Activated CD4-positive, alpha-beta memory T cell treated with anti-CD3 and anti-CD28 coated beads, Interleukin-2, amount 10 ng/mL, durations not matched to agents 7 days and 5 days (primary cell): ENCODE measurements around the gene ARPC1A. TPM values are rescaled to one million over a fixed set of nuclear protein-coding genes. Genes with fewer than 3 reads are reported as not detected.
A peak's percentile ranks its signal among the peaks of the same experiment; 100 is the strongest.
"Not testable (repeated sequence)": the region's sequence is repeated elsewhere in the genome, so short reads cannot be mapped to it uniquely, and the experiment has no call there.

Experiments
- CTCF ChIA-PET: fragments of 350-600 bp; sonication (Branson Sonifier 250); formaldehyde crosslinking; loops from one replicate; lab custom pipeline; 2021; ENCODE audit warnings: antibody characterized with exemption, inconsistent platforms; lab: Charles Lee
- POLR2A ChIA-PET: fragments of 350-600 bp; sonication (Branson Sonifier 250); formaldehyde crosslinking; loops from one replicate; lab custom pipeline; 2021; ENCODE audit warnings: antibody characterized with exemption; lab: Charles Lee
- DNase-seq: peaks from one replicate; pipeline ENCODE4 v3.0.0-alpha.2; 2020
- H3K27ac Mint-ChIP-seq: one replicate; pipeline ENCODE4 v1.8.0; 2021; ENCODE audit warnings: mild to moderate bottlenecking, mixed read lengths
- H3K27me3 Mint-ChIP-seq: one replicate; pipeline ENCODE4 v1.8.0; 2021; ENCODE audit warnings: mixed read lengths
- H3K36me3 Mint-ChIP-seq: one replicate; pipeline ENCODE4 v1.8.0; 2021; ENCODE audit warnings: low read depth, mixed read lengths
- H3K4me1 Mint-ChIP-seq: one replicate; pipeline ENCODE4 v1.8.0; 2021; ENCODE audit warnings: mixed read lengths
- H3K4me3 Mint-ChIP-seq: one replicate; pipeline ENCODE4 v1.8.0; 2021; ENCODE audit warnings: mild to moderate bottlenecking, mixed read lengths
- H3K9me3 Mint-ChIP-seq: one replicate; pipeline ENCODE4 v1.8.0; 2021; ENCODE audit warnings: mixed read lengths
- total RNA-seq, 2 experiments: library from RNA; stranded (reverse); gene quantifications; one replicate each; pipeline ENCODE4 v1.2.3, GENCODE V29; 2021

ARPC1A gene
- total RNA-seq: 10 to 100 TPM; 63.8 to 68.9 TPM

GRCh38 chr7:99325592-99326407, at the start of gene ARPC1A:
Gene ARPC1A (plus strand): TSS chr7:99325898. CDS start chr7:99333354, 7,456 bp downstream.
- H3K27me3 Mint-ChIP-seq: peaks cover 2% of the 10 kb centered on the region
- peaks cover 28% of the 10 kb centered on the region for H3K36me3 Mint-ChIP-seq

GRCh38 chr7:99278180-99278579, 47.5 kb upstream of the ARPC1A start:
- ChIA-PET CTCF (no interaction called here), POLR2A (no interaction called here)
- no peak for DNase-seq
- H3K4me3 Mint-ChIP-seq: no peak overlapping the region
- no peaks in the 10 kb centered on the region for H3K27me3 Mint-ChIP-seq
- H3K27ac Mint-ChIP-seq: no peak overlapping the region
- H3K4me1 Mint-ChIP-seq: peaks cover 18% of the 10 kb centered on the region
- no peaks in the 10 kb centered on the region for H3K9me3 Mint-ChIP-seq
- no peaks in the 10 kb centered on the region for H3K36me3 Mint-ChIP-seq

More at GRCh38 chr7:99325592-99326407, at the start of gene ARPC1A:
- H3K9me3 Mint-ChIP-seq: no peaks in the 10 kb centered on the region
- H3K4me1 Mint-ChIP-seq: peaks cover 50% of the 10 kb centered on the region
- peak; percentile 93 for DNase-seq
- POLR2A ChIA-PET: interaction anchor here (0.6 to 4.3 kb wide), 14 partner anchors 8 to 594 kb away, joined by 3 to 34 read pairs (median 4); partner anchors contain the start of genes TRIM4 and ZNF394
- peak within 1 kb of the TSS; percentile 93 for H3K4me3 Mint-ChIP-seq
- peak within 1 kb of the TSS; percentile 80 for H3K27ac Mint-ChIP-seq
- CTCF ChIA-PET: interaction anchor here (1.0 to 6.2 kb wide), 3 partner anchors 12 to 447 kb away, joined by 3 to 38 read pairs (median 3); partner anchors contain the start of gene TRRAP

- H3K4me1 Mint-ChIP-seq, CTCF ChIA-PET: not testable (repeated sequence)
Observed at GRCh38 chr7:99284165-99284564, 41.5 kb upstream of the ARPC1A start.

GRCh38 chr7:99287779-99288534, 37.7 kb upstream of the ARPC1A start:
- H3K36me3 Mint-ChIP-seq: no peaks in the 10 kb centered on the region
- H3K4me1 Mint-ChIP-seq: no peaks in the 10 kb centered on the region
- POLR2A ChIA-PET: no interaction called here
- H3K27me3 Mint-ChIP-seq: no peaks in the 10 kb centered on the region
- no peak overlapping the region for H3K27ac Mint-ChIP-seq
- no peak overlapping the region for H3K4me3 Mint-ChIP-seq
- no peaks in the 10 kb centered on the region for H3K9me3 Mint-ChIP-seq
- CTCF ChIA-PET: no interaction called here
- DNase-seq: no peak

More at GRCh38 chr7:99284165-99284564, 41.5 kb upstream of the ARPC1A start:
- POLR2A ChIA-PET: interaction anchor here (1.6 kb wide), 1 partner anchor 10 kb away, joined by 4 read pairs; no protein-coding TSS in a partner anchor
- H3K27ac Mint-ChIP-seq, H3K27me3 Mint-ChIP-seq, H3K9me3 Mint-ChIP-seq, DNase-seq, H3K4me3 Mint-ChIP-seq, H3K36me3 Mint-ChIP-seq: not testable (repeated sequence)

GRCh38 chr7:99289185-99289584, 36.5 kb upstream of the ARPC1A start:
- CTCF ChIA-PET: no interaction called here
- H3K27ac Mint-ChIP-seq: no peak overlapping the region
- H3K9me3 Mint-ChIP-seq: no peaks in the 10 kb centered on the region
- DNase-seq: no peak
- no peaks in the 10 kb centered on the region for H3K27me3 Mint-ChIP-seq
- POLR2A ChIA-PET: no interaction called here
- no peaks in the 10 kb centered on the region for H3K4me1 Mint-ChIP-seq
- no peaks in the 10 kb centered on the region for H3K36me3 Mint-ChIP-seq
- no peak overlapping the region for H3K4me3 Mint-ChIP-seq

- H3K27ac Mint-ChIP-seq, H3K27me3 Mint-ChIP-seq, DNase-seq, H3K36me3 Mint-ChIP-seq, POLR2A ChIA-PET, H3K4me1 Mint-ChIP-seq, H3K9me3 Mint-ChIP-seq, H3K4me3 Mint-ChIP-seq, CTCF ChIA-PET: not testable (repeated sequence)
Observed at GRCh38 chr7:99290148-99290547, 35.5 kb upstream of the ARPC1A start.

- ChIA-PET CTCF (interaction anchor here (1.4 to 1.6 kb wide), 2 partner anchors 21 to 22 kb away, joined by 3 to 6 read pairs; no protein-coding TSS in a partner anchor), POLR2A (no interaction called here)
- H3K9me3 Mint-ChIP-seq: no peaks in the 10 kb centered on the region
Observed at GRCh38 chr7:99290980-99291607, 34.6 kb upstream of the ARPC1A start.

GRCh38 chr7:99292127-99292526, 33.6 kb upstream of the ARPC1A start:
- POLR2A ChIA-PET: no interaction called here
- Mint-ChIP-seq H3K36me3 (no peaks in the 10 kb centered on the region), H3K27me3 (no peaks in the 10 kb centered on the region), H3K9me3 (no peaks in the 10 kb centered on the region), H3K4me3 (no peak overlapping the region), H3K4me1 (no peaks in the 10 kb centered on the region), H3K27ac (no peak overlapping the region)
- DNase-seq: no peak
- CTCF ChIA-PET: interaction anchor here (1.4 to 1.6 kb wide), 2 partner anchors 20 to 21 kb away, joined by 3 to 6 read pairs; no protein-coding TSS in a partner anchor

More at GRCh38 chr7:99290980-99291607, 34.6 kb upstream of the ARPC1A start:
- DNase-seq: no peak
- H3K4me3 Mint-ChIP-seq: no peak overlapping the region
- H3K27me3 Mint-ChIP-seq: no peaks in the 10 kb centered on the region
- no peaks in the 10 kb centered on the region for H3K4me1 Mint-ChIP-seq
- no peaks in the 10 kb centered on the region for H3K36me3 Mint-ChIP-seq
- H3K27ac Mint-ChIP-seq: no peak overlapping the region

GRCh38 chr7:99293167-99293566, 32.5 kb upstream of the ARPC1A start:
- Mint-ChIP-seq H3K9me3 (no peaks in the 10 kb centered on the region), H3K27me3 (no peaks in the 10 kb centered on the region), H3K4me1 (no peaks in the 10 kb centered on the region), H3K27ac (no peak overlapping the region), H3K4me3 (no peak overlapping the region), H3K36me3 (no peaks in the 10 kb centered on the region)
- DNase-seq: no peak
- ChIA-PET POLR2A (no interaction called here), CTCF (no interaction called here)

- DNase-seq: no peak
- H3K27ac Mint-ChIP-seq: no peak overlapping the region
- ChIA-PET CTCF (interaction anchor here (1.1 kb wide), 1 partner anchor 19 kb away, joined by 3 read pairs; no protein-coding TSS in a partner anchor), POLR2A (no interaction called here)
- H3K27me3 Mint-ChIP-seq: no peaks in the 10 kb centered on the region
- no peak overlapping the region for H3K4me3 Mint-ChIP-seq
- H3K36me3 Mint-ChIP-seq: no peaks in the 10 kb centered on the region
- H3K4me1 Mint-ChIP-seq: no peaks in the 10 kb centered on the region
- H3K9me3 Mint-ChIP-seq: no peaks in the 10 kb centered on the region
Observed at GRCh38 chr7:99293650-99294049, 32.0 kb upstream of the ARPC1A start.

GRCh38 chr7:99296471-99296870, 29.2 kb upstream of the ARPC1A start:
- Mint-ChIP-seq H3K27me3 (no peaks in the 10 kb centered on the region), H3K27ac (no peak overlapping the region), H3K4me1 (no peaks in the 10 kb centered on the region), H3K4me3 (no peak overlapping the region), H3K9me3 (no peaks in the 10 kb centered on the region), H3K36me3 (no peaks in the 10 kb centered on the region)
- ChIA-PET CTCF (no interaction called here), POLR2A (no interaction called here)
- DNase-seq: no peak

GRCh38 chr7:99301496-99301895, 24.2 kb upstream of the ARPC1A start:
- Mint-ChIP-seq H3K27me3 (no peaks in the 10 kb centered on the region), H3K36me3 (no peaks in the 10 kb centered on the region), H3K4me1 (no peaks in the 10 kb centered on the region), H3K9me3 (no peaks in the 10 kb centered on the region), H3K4me3 (no peak overlapping the region), H3K27ac (no peak overlapping the region)
- CTCF ChIA-PET: no interaction called here
- POLR2A ChIA-PET: no interaction called here
- DNase-seq: no peak
